Upper lobe of left lung (tissue), 4 donors: ENCODE results near the gene NPAP1.

ENCODE experiments used
- EP300 ChIP-seq, 4 donors: sonication (generic); formaldehyde crosslinking; IDR thresholded peaks; one replicate each; pipeline ENCODE4 v1.5.1; 2017; ENCODE audit warnings: antibody characterized with exemption in 4 of 4, control low read depth in 2 of 4
- POLR2AphosphoS5 ChIP-seq, 2 donors: sonication (generic); formaldehyde crosslinking; IDR thresholded peaks; one replicate each; pipeline ENCODE4 v1.5.1; 2017; ENCODE audit warnings: antibody characterized with exemption in 2 of 2
- TF ChIP-seq, protein P1 (sequence below), 6 experiments: fragments of 450-650 bp in 4 of 6; fragments of 200-600 bp in 2 of 6; sonication (generic) in 2 of 6; IDR thresholded peaks; one replicate each; pipeline ENCODE4 v1.5.1; 2016 to 2019; ENCODE audit warnings: antibody characterized with exemption in 6 of 6

DNA sequence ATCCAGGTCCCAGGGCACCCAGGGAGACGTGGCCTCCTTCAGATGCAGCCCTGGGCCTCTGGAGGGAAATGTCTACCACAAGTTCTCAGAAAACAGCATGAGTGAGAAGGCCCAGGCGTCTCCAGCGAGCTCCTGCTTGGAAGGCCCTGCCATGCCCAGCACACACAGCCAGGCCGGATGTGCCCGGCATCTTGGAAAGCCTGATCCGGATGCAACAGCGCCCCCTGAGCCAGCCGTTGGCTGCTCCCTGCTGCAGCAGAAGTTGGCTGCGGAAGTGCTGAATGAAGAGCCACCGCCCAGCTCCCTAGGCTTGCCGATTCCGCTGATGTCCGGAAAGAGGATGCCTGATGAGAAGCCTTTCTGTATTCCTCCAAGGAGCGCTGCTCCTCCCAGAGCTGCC lies 856 bp downstream of the NPAP1 start:
- TF ChIP-seq, protein P1, sequence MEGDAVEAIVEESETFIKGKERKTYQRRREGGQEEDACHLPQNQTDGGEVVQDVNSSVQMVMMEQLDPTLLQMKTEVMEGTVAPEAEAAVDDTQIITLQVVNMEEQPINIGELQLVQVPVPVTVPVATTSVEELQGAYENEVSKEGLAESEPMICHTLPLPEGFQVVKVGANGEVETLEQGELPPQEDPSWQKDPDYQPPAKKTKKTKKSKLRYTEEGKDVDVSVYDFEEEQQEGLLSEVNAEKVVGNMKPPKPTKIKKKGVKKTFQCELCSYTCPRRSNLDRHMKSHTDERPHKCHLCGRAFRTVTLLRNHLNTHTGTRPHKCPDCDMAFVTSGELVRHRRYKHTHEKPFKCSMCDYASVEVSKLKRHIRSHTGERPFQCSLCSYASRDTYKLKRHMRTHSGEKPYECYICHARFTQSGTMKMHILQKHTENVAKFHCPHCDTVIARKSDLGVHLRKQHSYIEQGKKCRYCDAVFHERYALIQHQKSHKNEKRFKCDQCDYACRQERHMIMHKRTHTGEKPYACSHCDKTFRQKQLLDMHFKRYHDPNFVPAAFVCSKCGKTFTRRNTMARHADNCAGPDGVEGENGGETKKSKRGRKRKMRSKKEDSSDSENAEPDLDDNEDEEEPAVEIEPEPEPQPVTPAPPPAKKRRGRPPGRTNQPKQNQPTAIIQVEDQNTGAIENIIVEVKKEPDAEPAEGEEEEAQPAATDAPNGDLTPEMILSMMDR (IDR thresholded peaks at IDR 0.05) = no peak
- TF ChIP-seq EP300 (IDR thresholded peaks at IDR 0.05) = no peak
- no peak for TF ChIP-seq POLR2AphosphoS5 (IDR thresholded peaks at IDR 0.05)
